Body of pancreas (tissue), 4 donors: ENCODE measurements around the gene SSR3.

Source experiments
- POLR2A ChIP-seq, 3 donors: fragments of 450-650 bp; IDR thresholded peaks; one replicate each; pipeline ENCODE4 v1.6.1; 2016; ENCODE audit warnings: antibody characterized with exemption in 3 of 3, mild to moderate bottlenecking in 2 of 3
- TF ChIP-seq, protein P1 (sequence below), 7 experiments: fragments of 450-650 bp in 4 of 7; fragments of 200-600 bp in 3 of 7; sonication (generic) in 3 of 7; IDR thresholded peaks; one replicate each; pipeline ENCODE4 v1.5.1; 2016 to 2019; ENCODE audit warnings: antibody characterized with exemption in 7 of 7

DNA sequence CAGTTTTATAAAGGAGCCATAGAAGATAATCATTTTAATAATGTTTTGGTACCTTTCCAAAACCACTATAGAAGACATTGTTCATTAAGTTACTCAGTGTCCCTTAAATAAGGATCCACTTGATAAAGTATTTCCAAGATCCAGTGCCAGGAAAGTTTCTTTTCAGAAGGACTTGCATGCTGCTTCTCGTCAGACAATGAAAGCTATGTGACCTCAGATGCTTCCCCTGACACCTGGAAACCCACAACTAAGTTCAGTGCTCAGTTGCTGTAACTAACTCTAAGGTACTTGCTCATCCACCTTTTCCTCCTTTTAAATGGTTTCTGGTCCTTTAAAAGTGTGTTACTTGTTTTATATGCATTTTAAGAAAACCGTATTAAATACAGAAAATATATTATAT is 7.3 kb downstream of the SSR3 start:
- TF ChIP-seq, protein P1, sequence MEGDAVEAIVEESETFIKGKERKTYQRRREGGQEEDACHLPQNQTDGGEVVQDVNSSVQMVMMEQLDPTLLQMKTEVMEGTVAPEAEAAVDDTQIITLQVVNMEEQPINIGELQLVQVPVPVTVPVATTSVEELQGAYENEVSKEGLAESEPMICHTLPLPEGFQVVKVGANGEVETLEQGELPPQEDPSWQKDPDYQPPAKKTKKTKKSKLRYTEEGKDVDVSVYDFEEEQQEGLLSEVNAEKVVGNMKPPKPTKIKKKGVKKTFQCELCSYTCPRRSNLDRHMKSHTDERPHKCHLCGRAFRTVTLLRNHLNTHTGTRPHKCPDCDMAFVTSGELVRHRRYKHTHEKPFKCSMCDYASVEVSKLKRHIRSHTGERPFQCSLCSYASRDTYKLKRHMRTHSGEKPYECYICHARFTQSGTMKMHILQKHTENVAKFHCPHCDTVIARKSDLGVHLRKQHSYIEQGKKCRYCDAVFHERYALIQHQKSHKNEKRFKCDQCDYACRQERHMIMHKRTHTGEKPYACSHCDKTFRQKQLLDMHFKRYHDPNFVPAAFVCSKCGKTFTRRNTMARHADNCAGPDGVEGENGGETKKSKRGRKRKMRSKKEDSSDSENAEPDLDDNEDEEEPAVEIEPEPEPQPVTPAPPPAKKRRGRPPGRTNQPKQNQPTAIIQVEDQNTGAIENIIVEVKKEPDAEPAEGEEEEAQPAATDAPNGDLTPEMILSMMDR (IDR thresholded peaks at IDR 0.05), result no peak
- no peak for TF ChIP-seq POLR2A (IDR thresholded peaks at IDR 0.05)
